Erythroblast (primary cell): ENCODE results near the gene GMPR.

Experiments used
- GATA1 ChIP-seq: IDR thresholded peaks from 2 replicates; pipeline ENCODE4 v1.6.1; 2011; ENCODE audit warnings: low read depth, mild to moderate bottlenecking, control low read depth, low read length, moderate library complexity
- POLR2A ChIP-seq: IDR thresholded peaks from 2 replicates; pipeline ENCODE4 v1.6.1; 2011; ENCODE audit warnings: mild to moderate bottlenecking, low read length

- no peak for TF ChIP-seq POLR2A
- no peak for TF ChIP-seq GATA1
These were observed 80.8 kb downstream of the GMPR start for GRCh38 chr6:16318953-16319720.
